HepG2 (cell line): ENCODE results near the gene ZFX. TPM values are rescaled to one million over a fixed set of nuclear protein-coding genes. Genes with fewer than 3 reads are reported as not detected.

Source experiments
- ATAC-seq: fragments of 200-7000 bp; cut with Tn5 transposase; 3 replicates; pipeline ENCODE4 v1.9.1; 2020; ENCODE audit warnings: mild to moderate bottlenecking, moderate library complexity
- BruUV-seq: library from RNA; stranded (reverse); fragments of 400-500 nt; replicated peaks from 2 replicates; lab custom pipeline; 2021; lab: Mats Ljungman, UMichigan
- CTCF ChIA-PET: fragments of 300-600 bp; formaldehyde crosslinking; extraction: SDS; loops from one replicate; lab custom pipeline; 2021; ENCODE audit warnings: low total read pairs, inconsistent platforms, low intra/inter-chr PET ratio; lab: Yijun Ruan, JAX
- POLR2A ChIA-PET: fragments of 350-600 bp; sonication (Branson Sonifier 250); formaldehyde crosslinking; loops from one replicate; lab custom pipeline; 2020; ENCODE audit warnings: antibody characterized with exemption, inconsistent platforms; lab: Yijun Ruan, JAX
- DNase-seq: peaks from one replicate; pipeline ENCODE4 v3.0.0-alpha.2; 2015; ENCODE audit warnings: low spot score
- FAIRE-seq: peaks from 3 replicates; lab custom pipeline; 2011; peaks lifted over from hg19 to GRCh38; lab: Jason Lieb, UNC
- H2AFZ ChIP-seq: one replicate; pipeline ENCODE4 v1.6.1; 2011; ENCODE audit warnings: low read length, inconsistent platforms
- H3K27ac ChIP-seq: fragments of 300-600 bp; 3 replicates; pipeline ENCODE4 v1.8.0; 2011; ENCODE audit warnings: mixed run types, mild to moderate bottlenecking, mixed read lengths, low read length, inconsistent platforms; ENCODE audit not compliant: insufficient read depth; ENCODE audit errors: extremely low read length
- H3K27me3 ChIP-seq, 2 experiments: fragments of 200-600 bp in 1 of 2; 2 replicates in 1 of 2; 3 replicates in 1 of 2; pipeline versions ENCODE4 v1.6.0 to v1.8.0; 2011; ENCODE audit warnings: low read length in 2 of 2, mild to moderate bottlenecking in 2 of 2, moderate library complexity in 2 of 2, inconsistent platforms in 1 of 2; ENCODE audit not compliant: insufficient read depth in 2 of 2, control insufficient read depth in 1 of 2
- H3K36me3 ChIP-seq, 2 experiments: fragments of 200-600 bp in 1 of 2; replicated peaks in 1 of 2; 2 replicates in 1 of 2; 3 replicates in 1 of 2; pipeline versions ENCODE4 v1.5.1 to v1.8.0; 2011; ENCODE audit warnings: low read length in 2 of 2, inconsistent platforms in 1 of 2; ENCODE audit not compliant: insufficient read depth in 2 of 2, control insufficient read depth in 1 of 2
- H3K4me1 ChIP-seq: 2 replicates; pipeline ENCODE4 v1.5.1; 2012; ENCODE audit warnings: low read length, inconsistent platforms; ENCODE audit not compliant: insufficient read depth
- H3K4me2 ChIP-seq: 2 replicates; pipeline ENCODE4 v1.6.0; 2011; ENCODE audit warnings: low read depth, low read length, inconsistent platforms
- H3K4me3 ChIP-seq, 3 experiments: fragments of 200-600 bp in 1 of 3; sonication (generic), shearing (Covaris generic) in 1 of 3; replicated peaks in 1 of 3; 2 replicates each; pipeline ENCODE4 v1.5.1; 2011 to 2016; ENCODE audit warnings: low read length in 3 of 3, inconsistent platforms in 2 of 3, low read depth in 2 of 3, mild to moderate bottlenecking in 2 of 3, control low read depth in 1 of 3, mixed read lengths in 1 of 3; ENCODE audit not compliant: insufficient read depth in 1 of 3
- H3K79me2 ChIP-seq: one replicate; pipeline ENCODE4 v1.6.1; 2011; ENCODE audit warnings: low read length, inconsistent platforms; ENCODE audit not compliant: insufficient read depth
- H3K9ac ChIP-seq: 2 replicates; pipeline ENCODE4 v1.6.0; 2011; ENCODE audit warnings: mild to moderate bottlenecking, low read depth, low read length, inconsistent platforms; ENCODE audit not compliant: insufficient read depth
- H3K9me3 ChIP-seq: 2 replicates; pipeline ENCODE4 v1.5.1; 2012; ENCODE audit warnings: mild to moderate bottlenecking, low read length
- H4K20me1 ChIP-seq: 2 replicates; pipeline ENCODE4 v1.6.0; 2011; ENCODE audit warnings: inconsistent platforms, mild to moderate bottlenecking, low read length, moderate library complexity; ENCODE audit not compliant: insufficient read depth
- NFIC ChIP-seq: IDR thresholded peaks from 2 replicates; pipeline ENCODE4 v1.6.1; 2012; ENCODE audit warnings: mild to moderate bottlenecking, low read length, inconsistent platforms
- ONECUT2 ChIP-seq: sonication (generic); formaldehyde crosslinking; IDR thresholded peaks from 2 replicates; pipeline ENCODE4 v1.4.0; 2020; ENCODE audit warnings: missing genetic modification reagents
- PBX2 ChIP-seq: IDR thresholded peaks from 2 replicates; pipeline ENCODE4 v1.6.1; 2016; ENCODE audit warnings: control low read depth
- PRDM10 ChIP-seq: sonication (generic); formaldehyde crosslinking; IDR thresholded peaks from 2 replicates; pipeline ENCODE4 v1.4.0; 2020; ENCODE audit warnings: low read depth, missing genetic modification reagents
- SOX13 ChIP-seq, 3 experiments: fragments of 450-650 bp in 1 of 3; sonication (generic) in 1 of 3; formaldehyde crosslinking in 1 of 3; IDR thresholded peaks in 2 of 3; conservative IDR thresholded peaks in 1 of 3; 2 replicates each; pipeline versions ENCODE4 v1.5.0 to v1.6.1; 2016 to 2020; ENCODE audit warnings: antibody characterized with exemption in 1 of 3, mild to moderate bottlenecking in 1 of 3, missing compliant biosample characterization in 1 of 3, missing genetic modification reagents in 1 of 3, moderate library complexity in 1 of 3
- SOX6 ChIP-seq, 2 experiments: fragments of 450-650 bp in 1 of 2; sonication (generic) in 1 of 2; formaldehyde crosslinking in 1 of 2; IDR thresholded peaks; 2 replicates each; pipeline versions ENCODE4 v1.4.0 to v1.6.1; 2017 to 2020; ENCODE audit warnings: antibody characterized with exemption in 1 of 2, mild to moderate bottlenecking in 1 of 2, missing genetic modification reagents in 1 of 2
- TBX2 ChIP-seq: sonication (generic); formaldehyde crosslinking; IDR thresholded peaks from 2 replicates; pipeline ENCODE4 v1.5.0; 2020; ENCODE audit warnings: missing genetic modification reagents, mild to moderate bottlenecking, borderline replicate concordance
- ZFP37 ChIP-seq: sonication (generic); formaldehyde crosslinking; IDR thresholded peaks from 2 replicates; pipeline ENCODE4 v1.4.0; 2020; ENCODE audit warnings: missing genetic modification reagents, borderline replicate concordance
- WGBS: methylation state at CpG from one replicate; pipeline ENCODE4 v1.1.6; 2017; ENCODE audit warnings: low lambda C conversion rate; 5-methylcytosine and 5-hydroxymethylcytosine counted together
- in situ Hi-C: cut with HindIII; loops from 2 replicates; pipeline ENCODE4 v1.10.0; 2017; ENCODE audit warnings: low pct_unique_long_range_greater_than_20kb; ENCODE audit not compliant: extremely low pct_ligation_motif_present
- intact Hi-C: fragments of 100-400 bp; cut with micrococcal nuclease; formaldehyde crosslinking; loops from one replicate; pipeline ENCODE4 v1.10.0; 2022; ENCODE audit not compliant: unreplicated experiment
- polyA plus RNA-seq, 8 experiments: library from polyadenylated mRNA; depleted of rRNA in 3 of 8; stranded (reverse) in 7 of 8; unstranded in 1 of 8; fragments of >200 nt; fragmentation: Illumina TruSeq in 4 of 8; extraction: Trizol in 4 of 8; gene quantifications; 2 replicates each; pipeline versions ENCODE4 v1.2.1 to v1.2.3, GENCODE V29; 2011 to 2016; ENCODE audit warnings: low read depth in 4 of 8, missing spikeins in 1 of 8, mixed read lengths in 1 of 8; ENCODE audit not compliant: insufficient read depth in 1 of 8
- total RNA-seq, 5 experiments: library from RNA; depleted of rRNA; stranded (reverse); fragments of >200 nt; fragmentation: Illumina TruSeq; extraction: Trizol; gene quantifications; 2 replicates each; pipeline ENCODE4 v1.2.3, GENCODE V29; 2016; ENCODE audit warnings: low read depth in 1 of 5

Gene ZFX
- total and polyA plus RNA-seq, 2 of the 13 experiments (the other 11 are each of a cell fraction or from before 2014, with no cell fraction given) = 13.8 to 37.3 TPM

- TF ChIP-seq PBX2 (CRISPR knock-in tag) (no peak), PRDM10 (no peak), TBX2 (CRISPR knock-in tag) (no peak)
- TF ChIP-seq, all 625 proteins: peak for 0
Measured at GRCh38 chrX:24144528-24144927, 5.0 kb upstream of the ZFX start (continued).

DNA sequence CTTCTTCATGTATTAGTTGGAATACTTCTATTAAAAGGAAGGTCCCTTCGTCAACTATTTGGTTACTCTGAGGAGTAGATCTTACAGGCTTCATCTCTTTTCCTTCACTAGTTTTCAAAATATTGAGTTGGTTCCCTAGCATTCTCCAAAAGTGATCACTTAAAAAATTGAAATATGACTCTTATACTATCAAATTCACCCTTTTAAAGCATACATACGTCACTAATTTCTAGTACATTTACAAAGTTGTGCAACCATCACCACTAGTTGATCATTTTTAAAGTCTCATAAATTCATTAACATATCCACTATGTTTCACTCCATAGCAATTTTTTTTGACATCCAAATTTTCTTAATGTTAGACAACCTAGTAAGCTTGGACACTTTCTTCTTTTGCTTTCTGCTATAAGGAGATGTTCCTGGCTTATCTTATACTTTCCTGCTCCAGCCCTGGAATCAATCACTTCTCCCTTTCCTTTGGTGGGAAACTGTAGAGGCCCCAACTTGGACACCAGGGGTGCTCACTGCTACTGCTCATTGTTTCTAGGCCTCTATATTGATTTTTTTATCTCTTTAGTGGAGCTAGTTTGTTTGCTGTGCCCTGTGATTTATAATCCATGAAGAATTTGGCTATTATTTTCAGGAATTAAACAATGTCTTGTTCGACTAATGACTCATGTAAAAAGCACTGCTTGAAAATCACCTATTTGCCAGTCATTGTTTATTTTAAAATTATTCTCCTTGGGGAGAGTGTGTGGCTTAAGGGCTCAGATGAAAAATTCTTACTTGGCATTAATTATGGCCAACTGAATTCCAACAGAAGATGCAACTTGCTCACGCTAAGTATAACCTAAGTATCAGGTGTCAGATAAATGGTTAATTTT lies 4.0 kb upstream of the ZFX start:
- CTCF ChIA-PET = no interaction called here
- DNase-seq (peak; percentile 18), FAIRE-seq (no peak), ATAC-seq (peak; percentile 34; the same call in 1 of the 3 replicates)
- H3K36me3 ChIP-seq = no peaks in the 10 kb centered on the region
- peaks cover 48% of the 10 kb centered on the region for H3K4me1 ChIP-seq
- in situ Hi-C loops (no loop called here), intact Hi-C loops (no loop called here)
- peaks cover under 1% of the 10 kb centered on the region for H3K79me2 ChIP-seq
- WGBS = 71% methylated on average over 4 of the region's 4 CpGs
- no peak overlapping the region for H3K9ac ChIP-seq
- H3K4me2 ChIP-seq = peak overlapping the region; percentile 18; the same call in 1 of the 2 replicates
- H3K27me3 ChIP-seq = no peaks in the 10 kb centered on the region
- no TSS peak for BruUV-seq
- TF ChIP-seq SOX13 (IDR thresholded peaks at IDR 0.05) (no peak), SOX13 (CRISPR knock-in tag; conservative IDR thresholded peaks at IDR 0.05 in 1 of 2, IDR thresholded peaks at IDR 0.05 in 1 of 2) (peak in 1 of 2 experiments; percentile 14; a peak in 1 of 4 replicates), NFIC (0 out of 2 replicates have a peak, but pooled peaks have one; percentile 18), ZFP37 (CRISPR knock-in tag) (no peak), SOX6 (IDR thresholded peaks at IDR 0.05) (no peak), SOX6 (CRISPR knock-in tag; IDR thresholded peaks at IDR 0.05) (peak; percentile 54), ONECUT2 (CRISPR knock-in tag) (peak; percentile 79)
- no peaks in the 10 kb centered on the region for H4K20me1 ChIP-seq
- H3K9me3 ChIP-seq = no peaks in the 10 kb centered on the region
- H3K4me3 ChIP-seq = no peak overlapping the region
- H3K27ac ChIP-seq = no peak overlapping the region
- POLR2A ChIA-PET = interaction anchor here (0.8 kb wide), 1 partner anchor 91 kb away, joined by 3 read pairs; no protein-coding TSS in a partner anchor
- H2AFZ ChIP-seq = no peak overlapping the region
